Activated effector memory CD4-positive, alpha-beta T cell treated with anti-CD3 and anti-CD28 coated beads, Interleukin-2, amount 50 U/mL, for 16 hours (primary cell): ENCODE measurements around the gene ANKRD44.

ENCODE experiments used
- DNase-seq: peaks from one replicate; pipeline ENCODE4 v3.0.0-alpha.2; 2020

ANKRD44 gene

DNA sequence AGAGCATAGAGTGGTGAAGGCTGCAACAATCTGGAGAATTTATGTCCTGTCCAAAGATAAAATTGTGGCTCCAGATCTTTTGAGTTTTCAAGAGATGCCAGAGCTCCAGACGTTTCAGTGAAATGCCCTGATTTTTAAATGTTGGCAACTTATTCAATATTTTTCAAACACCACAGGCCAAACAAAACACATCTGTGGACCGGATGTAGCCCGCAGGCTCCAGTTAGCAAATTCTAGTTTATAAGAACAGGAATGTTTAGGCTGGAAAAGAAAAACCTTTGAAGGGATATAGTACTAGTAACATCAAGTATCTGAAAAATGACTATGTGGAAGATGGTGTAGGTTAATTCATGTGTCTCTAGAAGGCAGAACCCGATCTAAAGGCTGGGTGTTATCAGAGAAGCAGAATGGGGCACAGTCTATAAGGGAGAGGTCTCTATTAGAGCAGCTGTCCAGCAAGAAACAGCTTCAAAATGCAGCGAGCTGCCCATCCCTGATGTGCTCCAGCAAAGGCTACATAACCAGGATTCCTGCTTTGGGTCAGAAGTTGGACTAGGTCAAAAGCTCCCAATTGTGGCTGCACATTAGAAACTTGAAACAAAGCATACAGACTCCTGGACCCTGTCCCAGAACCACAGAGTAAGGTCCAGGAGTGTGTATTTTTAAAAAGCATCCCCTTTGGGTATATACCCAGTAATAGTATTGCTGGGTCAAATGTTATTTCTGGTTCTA is 105.9 kb downstream of the ANKRD44 start:
- DNase-seq, result no peak

DNA sequence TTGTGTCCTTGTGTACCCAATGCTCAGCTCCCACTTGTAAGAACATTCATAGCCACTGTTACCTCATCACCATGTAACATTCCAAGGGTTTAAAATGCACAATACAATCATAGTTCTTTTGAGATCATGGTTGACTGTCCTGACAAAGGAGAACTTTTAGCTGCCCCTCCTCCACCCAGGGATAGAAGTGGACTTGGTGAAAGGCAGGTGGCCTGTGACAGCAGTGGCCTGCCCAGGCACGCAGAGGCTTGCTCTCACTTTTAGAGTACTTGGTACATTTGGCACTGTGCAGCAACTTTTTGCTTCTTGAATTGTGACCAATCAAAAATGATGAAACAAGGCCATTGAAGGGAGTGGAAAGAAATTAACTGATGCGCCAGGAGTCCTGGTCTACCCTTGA is 108.7 kb downstream of the ANKRD44 start:
- no peak for DNase-seq

DNA sequence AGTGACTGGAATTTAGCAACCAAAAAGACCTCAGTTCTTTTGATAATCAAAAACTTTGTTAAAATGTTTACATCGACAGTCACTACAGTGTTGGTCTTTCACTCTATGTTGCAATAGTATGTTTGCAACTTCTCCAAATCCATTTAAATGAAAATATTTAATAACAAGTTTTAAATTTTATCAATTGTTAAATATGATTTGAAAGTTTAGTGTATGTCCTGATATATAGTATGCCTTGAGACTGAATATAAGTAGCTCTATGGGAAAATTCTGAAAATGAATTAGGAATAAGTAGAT is 109.9 kb downstream of the ANKRD44 start:
- DNase-seq, result no peak

DNA sequence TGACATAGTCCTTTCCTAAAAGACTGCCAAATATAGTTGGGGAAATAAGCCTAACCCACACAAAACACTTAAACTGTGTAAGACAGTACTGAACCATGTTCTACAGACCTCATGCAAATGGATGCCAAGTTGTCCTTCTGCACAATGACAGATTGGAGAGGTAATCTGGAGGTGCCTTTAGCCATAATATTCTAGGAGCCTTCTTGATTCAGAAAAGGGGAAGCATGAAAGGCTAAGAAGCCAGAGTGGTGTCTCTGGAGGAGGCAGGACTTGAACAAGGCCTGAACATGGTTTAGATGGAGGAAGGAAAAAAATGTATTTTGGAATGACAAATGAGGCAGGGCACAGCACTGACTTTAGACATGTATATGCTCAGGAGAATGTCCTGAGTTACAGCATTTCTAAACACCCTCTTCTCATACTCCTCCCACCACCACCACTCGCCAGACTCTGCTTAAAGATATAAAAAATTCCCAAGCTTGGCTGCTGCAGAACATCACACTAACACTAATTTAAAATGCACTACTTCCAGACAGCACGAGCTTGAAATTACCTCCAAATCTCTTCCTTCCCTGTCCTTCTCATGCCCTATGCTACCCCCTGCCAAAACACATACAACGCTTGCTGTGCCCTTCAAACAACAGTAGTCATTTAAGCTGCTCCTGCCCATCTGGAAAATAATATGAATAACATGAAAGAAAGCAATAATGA is 110.4 kb downstream of the ANKRD44 start:
- DNase-seq, result no peak

DNA sequence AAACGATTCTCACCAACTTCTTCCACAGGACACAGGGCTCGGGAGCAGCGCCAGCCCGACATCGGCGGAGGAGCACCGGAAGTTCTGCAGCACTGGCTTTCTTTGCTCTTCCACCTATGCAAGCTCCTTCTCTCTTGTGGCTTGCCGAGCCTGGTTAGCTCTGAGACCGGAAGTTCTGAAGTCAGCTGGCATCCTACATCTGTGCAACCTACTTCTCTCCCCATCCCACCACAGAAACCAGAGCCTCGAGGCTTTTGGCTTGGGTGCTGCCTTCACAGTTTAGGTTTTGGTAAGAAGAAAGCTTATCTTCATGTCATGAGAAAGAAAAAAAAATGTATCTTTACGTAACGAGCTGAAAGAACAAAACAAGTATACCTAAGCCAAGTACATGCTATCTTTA is 111.7 kb downstream of the ANKRD44 start:
- DNase-seq, result peak; percentile 94

DNA sequence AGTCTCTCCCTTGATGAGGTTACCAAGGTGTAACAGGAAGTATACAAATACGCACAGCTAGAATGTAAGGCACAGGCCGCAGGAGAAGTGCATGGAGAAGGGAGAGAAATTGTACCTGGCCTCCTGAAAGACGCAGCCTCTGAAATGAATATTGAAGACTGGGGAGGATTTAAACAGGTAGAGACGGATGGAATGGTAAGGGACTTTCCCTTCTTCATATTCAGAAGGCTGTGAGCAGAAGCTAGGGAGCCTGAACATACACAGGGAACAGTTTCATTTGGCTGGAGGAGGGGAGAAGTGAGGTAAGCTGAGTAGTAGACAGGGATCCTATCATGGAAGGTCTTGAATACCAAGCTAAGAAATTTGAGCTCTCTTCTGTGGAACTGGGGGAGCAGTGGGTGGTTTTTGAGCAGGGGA is 112.7 kb downstream of the ANKRD44 start:
- DNase-seq, result no peak

DNA sequence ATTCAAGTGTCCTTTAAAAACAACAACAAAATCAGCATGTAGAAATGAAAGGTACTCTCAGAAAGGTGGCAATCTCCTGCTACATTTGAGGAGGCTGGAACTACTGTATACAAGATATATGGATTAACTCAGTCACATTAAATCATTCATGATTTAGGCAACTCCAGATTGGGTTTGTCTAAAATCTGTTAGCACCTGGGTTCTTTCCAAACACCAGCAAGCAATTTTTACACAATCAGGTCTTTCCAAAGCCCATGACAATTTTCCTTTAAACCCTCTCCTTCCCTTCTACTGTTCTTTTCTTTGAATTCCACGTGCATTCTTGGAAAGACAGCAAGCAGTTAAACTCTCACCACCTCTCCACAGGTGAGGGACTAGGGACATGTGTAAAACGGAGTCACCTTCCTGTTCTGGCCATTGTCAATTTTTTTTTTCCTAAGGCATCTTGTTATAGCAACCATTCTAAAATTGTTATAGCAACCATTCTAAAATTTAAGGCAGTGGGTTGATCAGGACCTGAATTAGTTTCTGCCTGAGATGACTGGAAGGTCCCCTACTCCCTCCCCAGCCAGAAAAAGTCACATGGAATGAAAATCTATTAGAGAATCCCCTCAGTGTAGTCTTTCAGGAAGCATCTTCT is 113.9 kb downstream of the ANKRD44 start:
- DNase-seq, result no peak

DNA sequence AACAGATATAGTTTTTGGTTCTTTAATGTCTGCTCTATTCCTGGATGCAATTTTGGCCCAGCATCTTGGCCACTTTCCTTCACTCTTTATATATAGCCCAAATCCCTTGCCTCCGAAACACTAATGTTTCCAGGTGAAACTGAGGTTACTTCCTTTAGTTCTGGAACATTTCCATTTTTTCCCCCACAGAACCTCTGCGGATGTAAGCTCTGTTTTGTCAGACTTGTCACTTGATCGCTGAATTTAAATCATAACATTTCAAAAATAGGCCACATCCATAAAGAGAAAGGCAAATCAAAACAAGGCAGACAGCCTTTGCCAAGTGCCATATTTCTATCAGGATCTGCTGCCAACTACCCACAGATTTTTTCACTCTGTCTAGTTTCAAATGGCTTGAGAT is 115.1 kb downstream of the ANKRD44 start:
- no peak for DNase-seq

DNA sequence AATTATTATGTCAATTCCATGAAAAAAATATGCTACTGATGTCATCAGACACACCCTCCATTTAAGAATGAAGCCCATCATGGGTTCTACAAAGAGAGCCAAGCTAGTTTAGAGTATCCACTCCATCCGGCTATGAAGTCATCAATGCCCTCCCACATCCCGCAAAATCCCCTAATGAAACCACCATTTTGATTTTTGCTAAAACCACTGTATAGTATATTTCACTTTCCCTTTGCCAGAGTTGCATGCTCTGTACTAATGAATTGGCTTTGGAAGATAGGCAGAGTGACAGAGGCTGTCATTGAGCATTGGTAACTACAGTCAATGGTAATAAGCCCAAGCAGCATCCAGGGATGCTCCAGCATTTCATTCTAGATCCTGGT is 118.6 kb downstream of the ANKRD44 start:
- DNase-seq, result peak; percentile 79

DNA sequence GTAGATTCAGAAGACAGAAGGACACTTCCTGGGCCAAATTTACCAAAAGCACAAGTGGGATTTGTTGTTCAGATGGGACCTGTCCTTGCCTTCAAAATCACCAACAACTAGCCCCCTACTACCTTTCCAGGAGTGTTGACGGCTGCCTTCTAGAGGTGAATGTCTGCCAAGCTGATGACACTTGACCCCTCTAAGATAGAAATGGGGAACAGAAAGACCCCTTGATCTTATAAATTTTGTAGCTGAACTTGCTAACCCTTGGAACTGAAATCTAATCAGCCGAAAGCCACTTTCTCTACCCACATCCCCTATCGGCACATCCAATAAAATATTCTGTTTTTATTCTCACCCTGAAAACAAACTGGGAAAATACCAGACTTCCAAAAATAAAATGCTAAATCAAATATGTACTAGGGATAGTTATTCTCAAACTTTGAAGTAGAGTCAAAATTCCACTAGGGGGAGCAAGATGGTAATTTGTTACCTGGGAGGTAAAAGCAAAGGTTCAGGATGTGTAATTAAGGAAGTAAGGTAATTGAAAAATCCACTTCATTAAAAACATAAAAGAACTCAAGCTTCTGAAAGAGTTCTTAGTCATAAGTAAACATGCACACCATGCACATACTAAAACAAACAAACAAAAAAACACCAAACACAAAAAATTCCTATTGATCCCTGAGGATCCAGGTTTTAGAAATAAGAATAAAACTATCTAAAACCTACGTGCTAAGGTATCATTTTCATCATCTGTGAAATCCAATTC is 119.2 kb downstream of the ANKRD44 start:
- DNase-seq, result no peak

DNA sequence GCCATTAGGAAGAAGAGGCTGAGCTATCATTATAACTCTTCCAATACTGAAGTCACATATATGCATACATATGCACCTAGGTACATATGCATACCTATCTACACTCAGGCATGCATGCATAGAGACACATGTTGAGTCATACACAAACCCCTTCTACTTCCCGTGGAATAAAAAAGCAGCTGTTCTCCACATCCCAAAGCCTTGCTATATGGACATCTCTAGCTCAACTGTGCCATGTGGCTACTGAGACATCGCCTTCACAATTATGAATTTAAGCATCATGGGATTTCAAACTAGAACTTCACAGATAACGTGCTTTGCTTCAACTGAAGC is 120.5 kb downstream of the ANKRD44 start:
- no peak for DNase-seq

DNA sequence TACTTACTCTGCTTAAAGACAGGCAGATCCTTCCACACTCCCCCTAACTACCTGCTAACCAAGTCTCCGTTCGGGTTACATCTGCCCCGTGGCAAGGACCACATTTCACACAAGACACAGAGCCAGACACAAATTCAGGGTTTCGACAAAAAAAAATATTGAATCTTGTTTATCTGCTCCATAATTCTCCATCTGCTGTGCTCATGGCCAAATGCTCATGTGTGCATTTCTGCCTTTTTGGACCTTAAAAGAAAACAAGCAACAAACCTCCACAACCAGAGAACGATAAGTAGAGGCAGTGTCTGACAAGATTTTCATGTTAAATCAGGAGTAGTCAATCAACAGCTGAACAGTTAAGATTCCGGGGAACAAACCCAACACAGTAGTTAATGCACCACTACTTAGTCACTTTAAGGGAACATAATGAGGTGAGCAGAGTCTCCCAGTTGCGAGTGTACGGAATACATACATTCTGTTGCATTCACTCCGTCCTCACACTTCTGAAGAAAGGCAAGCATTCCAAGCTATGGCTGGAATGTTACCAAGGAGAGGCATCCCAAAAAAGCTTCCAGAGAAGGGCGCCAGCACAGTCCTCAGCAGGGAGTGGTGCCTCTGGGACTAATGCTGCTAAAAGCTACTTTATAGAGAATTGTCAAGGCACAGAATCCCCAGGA is 121.0 kb downstream of the ANKRD44 start:
- no peak for DNase-seq

DNA sequence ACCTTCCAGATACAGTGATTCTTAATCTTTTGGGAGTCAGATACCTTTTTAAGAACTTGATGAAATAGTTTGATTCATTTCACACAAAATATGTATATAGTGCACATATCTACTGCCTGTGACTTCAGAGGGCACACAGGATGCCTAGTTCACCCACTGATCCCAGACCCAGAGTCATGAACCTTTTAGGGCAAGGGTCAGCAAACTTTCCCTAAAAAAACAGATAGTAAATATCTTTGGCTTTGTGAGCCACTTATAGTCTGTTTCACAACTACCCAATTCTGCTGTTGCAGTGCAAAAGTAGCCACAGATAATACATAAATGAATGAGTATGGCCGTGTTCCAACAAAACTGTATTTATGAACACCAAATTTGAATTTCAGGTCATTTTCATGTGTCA is 124.9 kb downstream of the ANKRD44 start:
- DNase-seq, result no peak

DNA sequence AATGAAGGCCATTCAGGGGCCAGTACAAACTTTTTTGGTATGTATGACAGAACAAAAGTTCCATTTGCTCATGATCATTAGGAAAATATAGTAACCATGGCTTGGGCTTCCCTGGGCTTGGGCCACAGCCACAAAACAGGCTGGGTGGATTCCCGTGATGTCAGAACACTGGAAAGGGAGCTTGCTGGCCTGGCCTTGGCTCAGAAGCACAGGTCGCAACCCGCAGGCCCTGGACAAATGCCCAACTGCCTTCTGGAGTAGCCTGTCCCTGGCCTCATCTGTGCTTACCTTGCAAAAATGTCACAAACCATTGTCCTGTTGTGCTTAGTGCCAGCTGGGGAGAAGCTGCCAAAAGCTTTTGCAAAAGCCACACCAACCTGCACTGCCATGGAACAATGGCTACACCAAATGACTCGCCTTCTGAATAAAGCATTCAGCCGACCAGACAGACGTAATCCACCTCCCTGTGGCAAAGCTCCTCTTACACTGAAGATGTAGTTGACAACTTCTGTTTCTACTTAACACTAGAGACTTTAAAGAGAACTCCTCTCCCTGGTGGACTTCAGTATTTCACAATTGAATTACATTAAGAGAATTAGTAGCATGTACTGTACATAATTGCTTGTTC is 125.5 kb downstream of the ANKRD44 start:
- DNase-seq, result no peak

DNA sequence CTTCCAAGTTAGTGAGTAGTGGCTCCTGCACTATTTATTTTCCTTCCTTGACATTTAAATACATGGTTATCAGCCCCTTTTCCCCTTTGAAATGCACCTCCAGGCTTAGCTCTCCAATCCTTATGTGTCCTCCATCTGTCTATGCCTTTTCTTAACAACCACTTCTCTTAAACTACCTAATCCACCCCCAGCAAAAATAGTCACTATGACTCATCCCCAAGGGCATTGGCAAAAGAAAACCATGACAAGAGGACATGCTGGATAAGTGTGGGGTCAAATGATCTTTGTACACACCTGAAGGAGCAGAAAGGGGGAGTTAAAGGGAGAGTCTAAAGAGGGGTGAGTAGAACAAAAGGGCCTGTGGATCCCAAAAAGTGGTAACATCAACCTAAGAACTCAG is 127.2 kb downstream of the ANKRD44 start:
- DNase-seq, result no peak

DNA sequence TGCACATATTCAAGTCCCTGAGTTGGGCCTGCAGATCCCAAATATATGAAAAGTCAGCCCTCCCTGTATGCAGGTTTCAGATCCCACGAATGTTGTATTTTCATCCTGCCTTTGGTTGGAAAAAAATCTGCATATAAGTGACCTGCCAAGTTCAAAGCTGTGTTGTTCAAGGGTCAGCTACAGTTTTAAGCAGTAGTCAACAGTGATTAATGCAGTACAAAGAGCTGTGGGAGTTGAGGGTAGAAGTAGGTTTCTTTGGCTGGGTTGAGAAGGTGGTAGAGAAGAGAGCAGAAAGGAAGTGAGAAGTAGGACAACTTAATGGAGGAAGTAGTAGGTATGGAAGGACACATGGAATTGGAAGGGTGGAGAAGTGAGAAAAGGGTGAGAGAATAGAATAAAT is 127.9 kb downstream of the ANKRD44 start:
- DNase-seq, result no peak

DNA sequence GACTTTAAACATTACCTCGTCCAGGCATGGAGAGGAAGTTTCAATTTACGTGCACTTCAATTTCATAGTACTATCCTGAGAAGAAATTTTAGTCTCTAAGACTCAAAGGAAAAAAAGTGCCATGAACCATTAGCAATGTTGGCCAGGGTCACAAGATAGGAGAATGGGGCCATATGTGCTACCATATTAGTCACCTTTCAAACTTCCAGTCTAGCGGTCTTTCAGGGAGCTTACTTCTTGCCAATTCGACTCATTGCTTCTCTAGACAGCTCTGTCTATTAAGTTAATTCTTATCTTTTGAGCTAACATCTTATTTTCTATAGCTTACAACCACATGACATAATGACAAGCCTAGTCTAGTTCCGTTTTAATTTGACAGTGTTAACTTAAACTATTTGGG is 129.1 kb downstream of the ANKRD44 start:
- no peak for DNase-seq

DNA sequence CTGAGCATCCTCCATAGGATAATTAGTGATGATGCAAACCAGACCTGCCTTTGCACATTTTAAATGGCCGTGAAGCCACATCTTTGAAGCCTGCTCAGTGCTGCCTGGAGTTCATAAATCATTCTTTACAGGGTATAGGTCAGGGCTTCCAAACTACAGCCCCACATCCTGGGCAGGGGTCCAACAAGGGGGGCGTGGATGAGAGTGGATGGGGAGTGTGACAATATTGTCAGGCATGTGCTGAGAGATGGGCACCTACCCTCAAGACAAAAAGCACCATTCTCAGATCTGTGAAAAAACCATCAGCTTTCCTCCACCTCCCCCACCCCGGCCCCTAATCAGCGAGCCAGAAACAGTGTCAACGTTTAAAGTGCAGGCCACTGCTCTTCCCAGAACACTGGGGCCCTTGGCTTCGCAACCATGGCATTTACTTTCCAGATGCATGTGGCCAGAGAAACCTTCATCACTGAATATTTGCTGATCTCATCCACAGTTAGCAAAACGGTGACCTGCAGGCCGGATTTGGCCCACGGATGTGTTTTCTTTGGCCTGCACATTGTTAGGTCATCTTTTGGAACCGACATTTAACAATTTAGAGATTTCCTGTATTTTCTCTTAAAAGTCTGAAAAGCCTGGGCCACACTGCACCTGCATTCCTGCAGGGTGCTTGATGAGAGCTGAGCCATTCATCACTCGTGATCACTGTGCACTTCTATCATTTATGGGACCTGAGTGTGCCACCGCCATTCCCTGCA is 130.7 kb downstream of the ANKRD44 start:
- DNase-seq, result no peak

DNA sequence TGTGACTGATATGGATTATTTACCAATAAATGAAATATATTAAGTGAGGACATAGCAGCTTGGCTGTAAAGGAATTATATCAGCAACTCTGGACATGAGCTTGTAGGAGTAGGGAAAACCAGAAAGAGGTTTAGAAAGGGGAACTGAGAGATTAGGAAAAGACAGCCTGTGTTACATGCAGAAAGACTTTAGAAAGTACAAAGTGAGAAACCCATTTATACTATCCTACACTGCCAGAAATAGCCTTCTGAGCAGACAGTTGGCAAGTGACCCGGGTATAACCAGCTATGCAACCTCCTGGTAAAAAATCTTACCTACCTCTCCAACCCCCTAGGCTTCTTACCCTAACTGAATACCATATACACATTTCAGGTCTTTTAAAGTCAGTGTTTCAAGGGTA is 134.1 kb downstream of the ANKRD44 start:
- no peak for DNase-seq

DNA sequence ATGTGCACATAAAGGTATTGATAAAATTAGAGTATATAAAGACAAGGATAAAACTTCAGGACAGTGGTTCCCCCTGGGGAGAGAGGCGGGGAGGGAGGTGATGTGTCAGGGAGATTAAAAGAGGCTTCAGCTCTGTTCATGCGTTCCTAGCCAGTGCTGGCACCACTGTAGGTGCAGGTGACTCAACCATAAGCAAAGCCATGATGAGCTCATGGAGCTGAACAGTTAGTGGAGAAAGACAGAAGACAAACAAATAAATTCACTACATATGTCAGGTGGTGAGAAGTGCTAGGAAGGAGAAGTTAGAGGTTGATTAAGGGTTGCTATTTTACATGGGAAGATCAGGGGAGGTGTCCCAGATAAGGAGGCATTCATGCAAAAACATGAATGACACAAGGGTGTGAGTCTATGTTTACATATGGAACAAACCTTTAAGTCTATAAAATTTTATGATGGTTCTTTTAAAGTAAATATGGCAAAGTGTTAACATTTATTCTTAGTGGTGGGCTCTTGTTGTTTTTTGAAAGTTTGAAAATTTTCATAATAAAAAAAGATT is 136.0 kb downstream of the ANKRD44 start:
- no peak for DNase-seq

DNA sequence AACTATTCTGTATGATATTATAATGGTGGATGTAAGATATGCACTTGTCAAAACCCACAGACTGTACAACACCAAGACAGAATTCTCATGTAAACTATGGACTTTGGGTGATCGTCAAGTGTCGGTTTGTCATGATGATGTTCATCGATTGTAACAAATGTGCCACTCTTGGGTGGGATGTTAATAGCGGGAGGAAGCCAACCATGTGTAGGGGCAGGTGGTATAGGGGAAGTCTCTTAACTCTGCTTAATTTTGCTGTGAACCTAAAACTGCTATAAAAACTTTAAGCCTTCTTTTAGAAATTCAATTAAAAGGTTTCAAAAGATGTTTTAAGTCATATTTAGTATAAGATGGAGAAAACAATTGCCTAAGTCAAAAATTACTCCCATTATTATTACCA is 139.0 kb downstream of the ANKRD44 start:
- DNase-seq, result no peak

DNA sequence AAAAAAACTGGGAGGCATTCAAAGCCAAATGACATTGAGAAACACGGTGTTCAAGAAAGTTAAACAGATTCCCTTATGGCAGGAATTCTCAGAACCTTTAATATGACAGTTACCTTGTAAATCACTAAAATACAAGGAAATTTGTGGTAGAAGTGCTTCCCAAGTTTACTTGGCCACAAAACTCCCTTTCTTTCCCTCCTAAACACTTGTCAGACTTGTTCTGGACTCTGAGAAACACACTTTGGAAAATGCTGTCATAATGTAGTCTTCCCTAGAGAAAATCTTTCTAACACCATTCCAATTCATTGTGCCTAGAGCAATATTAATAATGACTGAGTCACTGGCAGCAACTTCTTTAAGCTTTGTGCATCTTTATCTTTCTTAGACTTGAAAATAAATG is 140.4 kb downstream of the ANKRD44 start:
- DNase-seq, result no peak
